Right atrium auricular region (tissue), 2 donors: ENCODE results near the gene SCAPER. TPM values are rescaled to one million over a fixed set of nuclear protein-coding genes. Genes with fewer than 3 reads are reported as not detected.

Experiments
- DNase-seq: peaks from one replicate; pipeline ENCODE4 v3.0.0-alpha.2; 2019; ENCODE audit warnings: low spot score
- H3K27ac ChIP-seq, 2 donors: fragments of 200-600 bp; sonication (generic); 1 replicate in 1 of 2; 2 replicates in 1 of 2; pipeline ENCODE4 v1.5.1; 2016 to 2019
- H3K27me3 ChIP-seq, 2 donors: fragments of 200-600 bp; sonication (generic); one replicate each; pipeline versions ENCODE4 v1.5.1 to v1.6.0; 2017 to 2019
- H3K36me3 ChIP-seq: fragments of 200-600 bp; sonication (generic); one replicate; pipeline ENCODE4 v1.5.1; 2016
- H3K4me1 ChIP-seq, 2 donors: fragments of 200-600 bp; sonication (generic); one replicate each; pipeline versions ENCODE4 v1.5.1 to v1.6.0; 2017 to 2019
- H3K4me3 ChIP-seq, 2 donors: fragments of 200-600 bp; sonication (generic); 1 replicate in 1 of 2; 2 replicates in 1 of 2; pipeline ENCODE4 v1.5.1; 2017 to 2019; ENCODE audit warnings: mild to moderate bottlenecking in 1 of 2, moderate library complexity in 1 of 2
- H3K9me3 ChIP-seq, 2 donors: fragments of 200-600 bp; sonication (generic); one replicate each; pipeline ENCODE4 v1.5.1; 2019
- CTCF ChIP-seq, 2 donors: fragments of 200-600 bp; sonication (generic); IDR thresholded peaks; one replicate each; pipeline ENCODE4 v1.5.1; 2019; ENCODE audit warnings: antibody characterized with exemption in 2 of 2
- total RNA-seq, 2 donors: library from RNA; depleted of rRNA; stranded (reverse); fragments of >200 nt; gene quantifications; one replicate each; pipeline ENCODE4 v1.1.0, GENCODE V29; 2016

Gene SCAPER
- total RNA-seq, 2 donors from 2014 or later, result 20.5 to 52.3 TPM

DNA sequence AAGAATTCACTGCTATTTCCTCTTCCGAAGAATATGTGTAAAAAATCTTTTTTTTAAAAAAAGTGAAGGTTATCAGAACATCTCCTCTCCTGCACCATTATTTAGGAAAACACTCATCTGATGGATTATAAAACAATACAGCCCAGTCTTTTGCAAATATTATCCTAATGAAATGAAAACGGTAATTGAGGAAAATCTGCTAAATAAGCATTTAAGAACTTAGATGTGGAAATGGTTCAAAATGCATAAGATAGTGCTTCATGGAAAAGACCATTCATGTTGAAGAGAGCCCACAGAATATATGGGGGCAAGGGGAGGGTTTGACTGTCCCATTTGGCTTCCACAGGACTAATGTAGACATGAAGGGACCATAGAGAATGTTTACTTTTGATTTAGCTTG, 520.7 kb downstream of the SCAPER start:
- TF ChIP-seq CTCF (IDR thresholded peaks at IDR 0.05), result no peak
- DNase-seq, result no peak
- Histone ChIP-seq H3K9me3 (no peaks in the 10 kb centered on the region), H3K27me3 (no peaks in the 10 kb centered on the region), H3K36me3 (peaks cover 11% of the 10 kb centered on the region), H3K4me1 (no peaks in the 10 kb centered on the region), H3K27ac (no peak overlapping the region), H3K4me3 (no peak overlapping the region)

DNA sequence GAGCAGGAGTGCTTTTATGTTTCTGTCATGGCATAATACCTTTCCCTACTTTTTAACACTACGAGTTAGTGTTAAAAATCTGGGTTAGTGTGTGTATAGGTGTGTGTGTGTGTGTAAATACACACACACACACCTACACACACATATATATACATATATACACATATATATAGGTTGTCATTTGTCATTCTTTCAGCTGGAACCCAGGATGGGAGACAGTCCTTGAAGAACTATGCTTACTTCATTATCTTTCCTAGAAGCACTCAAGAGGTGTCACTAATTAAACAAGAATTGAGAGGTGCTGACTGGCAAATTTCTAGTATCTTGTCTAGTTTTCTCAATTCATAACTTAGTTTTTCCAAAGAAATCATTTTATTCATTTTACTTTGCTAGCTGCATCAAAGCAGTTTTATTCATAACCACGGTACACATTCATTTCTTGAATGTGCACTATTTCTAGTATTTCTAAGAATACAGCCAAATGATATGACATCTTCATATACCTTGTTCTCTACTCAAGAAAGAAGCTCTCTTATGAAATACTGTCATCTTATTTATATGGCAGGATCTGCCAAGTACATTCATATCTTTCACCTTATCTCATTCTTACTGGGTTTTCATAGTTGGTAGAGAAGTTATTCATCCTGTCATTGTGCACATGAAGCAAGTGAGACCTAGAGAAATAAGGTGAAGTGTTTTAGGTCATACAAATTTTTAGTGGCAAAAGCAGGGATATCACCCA, 522.0 kb downstream of the SCAPER start:
- DNase-seq, result no peak
- no peak overlapping the region for H3K4me3 ChIP-seq
- TF ChIP-seq CTCF (IDR thresholded peaks at IDR 0.05), result no peak
- H3K36me3 ChIP-seq, result peaks cover 11% of the 10 kb centered on the region
- no peaks in the 10 kb centered on the region for H3K9me3 ChIP-seq
- no peak overlapping the region for H3K27ac ChIP-seq
- no peaks in the 10 kb centered on the region for H3K27me3 ChIP-seq
- H3K4me1 ChIP-seq, result no peaks in the 10 kb centered on the region

DNA sequence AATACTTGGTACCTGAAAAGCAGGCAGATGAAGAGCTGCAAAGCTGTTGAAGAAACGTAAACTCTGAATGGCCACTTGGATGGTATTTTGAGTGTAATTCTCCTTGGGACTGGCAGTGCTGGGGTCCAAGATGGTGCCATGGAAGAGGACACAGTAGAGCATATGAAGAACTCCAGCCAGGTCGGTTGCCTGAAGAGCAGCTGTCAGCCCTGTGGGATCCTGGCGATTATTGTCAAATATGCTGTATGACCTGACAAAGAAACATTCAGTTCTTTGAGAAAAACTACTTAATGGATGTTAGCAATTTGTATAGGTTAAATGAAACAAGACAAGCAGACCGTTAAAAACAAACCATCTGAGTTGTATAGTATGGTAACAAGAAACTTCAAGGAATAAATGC, 523.8 kb downstream of the SCAPER start:
- Histone ChIP-seq H3K27ac (no peak overlapping the region), H3K4me3 (no peak overlapping the region), H3K4me1 (no peaks in the 10 kb centered on the region), H3K27me3 (no peaks in the 10 kb centered on the region), H3K9me3 (no peaks in the 10 kb centered on the region), H3K36me3 (peaks cover 11% of the 10 kb centered on the region)
- TF ChIP-seq CTCF (IDR thresholded peaks at IDR 0.05), result no peak
- no peak for DNase-seq

DNA sequence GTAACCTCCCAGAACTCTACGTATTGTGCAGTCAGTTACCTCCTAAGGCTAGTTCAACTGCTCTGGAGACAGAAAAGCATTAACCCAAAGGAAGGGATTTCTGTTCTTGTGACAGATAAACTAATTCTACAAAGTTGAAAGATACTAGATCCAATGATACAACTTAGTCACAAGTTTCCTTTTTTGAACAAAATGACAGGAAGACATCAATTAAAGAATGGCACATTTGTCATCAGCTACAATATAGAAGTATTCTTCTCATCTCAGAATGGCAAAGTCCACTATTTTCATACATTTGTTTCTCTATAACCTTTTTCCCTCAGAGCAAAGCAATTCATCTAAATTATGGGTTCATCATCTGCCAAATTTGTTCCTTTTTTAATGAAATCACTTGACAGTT, 524.9 kb downstream of the SCAPER start:
- peaks cover 11% of the 10 kb centered on the region for H3K36me3 ChIP-seq
- TF ChIP-seq CTCF (IDR thresholded peaks at IDR 0.05), result no peak
- no peak overlapping the region for H3K27ac ChIP-seq
- no peaks in the 10 kb centered on the region for H3K4me1 ChIP-seq
- H3K4me3 ChIP-seq, result no peak overlapping the region
- H3K27me3 ChIP-seq, result no peaks in the 10 kb centered on the region
- no peaks in the 10 kb centered on the region for H3K9me3 ChIP-seq
- DNase-seq, result no peak

- H3K4me3 ChIP-seq, result no peak overlapping the region
- no peak for TF ChIP-seq CTCF (IDR thresholded peaks at IDR 0.05)
- no peaks in the 10 kb centered on the region for H3K4me1 ChIP-seq
- H3K27me3 ChIP-seq, result no peaks in the 10 kb centered on the region
- DNase-seq, result no peak
- H3K27ac ChIP-seq, result no peak overlapping the region
- H3K9me3 ChIP-seq, result no peaks in the 10 kb centered on the region
- H3K36me3 ChIP-seq, result peaks cover 12% of the 10 kb centered on the region
These were observed 526.4 kb downstream of the SCAPER start for GRCh38 chr15:76378691-76379090.

- H3K4me1 ChIP-seq, result no peaks in the 10 kb centered on the region
- DNase-seq, result no peak
- no peak overlapping the region for H3K4me3 ChIP-seq
- peaks cover 16% of the 10 kb centered on the region for H3K36me3 ChIP-seq
- no peaks in the 10 kb centered on the region for H3K27me3 ChIP-seq
- no peaks in the 10 kb centered on the region for H3K9me3 ChIP-seq
- TF ChIP-seq CTCF (IDR thresholded peaks at IDR 0.05), result no peak
- H3K27ac ChIP-seq, result no peak overlapping the region
These were observed 527.4 kb downstream of the SCAPER start for GRCh38 chr15:76377751-76378150.
